HG02763 (cell line): ENCODE data around the gene POLDIP3.
"Not testable (repeated sequence)": the region's sequence is repeated elsewhere in the genome, so short reads cannot be mapped to it uniquely, and the experiment has no call there.

Experiments used
- ATAC-seq: cut with Tn5 transposase; IDR thresholded peaks from one replicate; pipeline ENCODE4 v1.9.1; 2021; ENCODE audit warnings: mild to moderate bottlenecking, moderate library complexity; ENCODE audit not compliant: unreplicated experiment

POLDIP3 gene

DNA sequence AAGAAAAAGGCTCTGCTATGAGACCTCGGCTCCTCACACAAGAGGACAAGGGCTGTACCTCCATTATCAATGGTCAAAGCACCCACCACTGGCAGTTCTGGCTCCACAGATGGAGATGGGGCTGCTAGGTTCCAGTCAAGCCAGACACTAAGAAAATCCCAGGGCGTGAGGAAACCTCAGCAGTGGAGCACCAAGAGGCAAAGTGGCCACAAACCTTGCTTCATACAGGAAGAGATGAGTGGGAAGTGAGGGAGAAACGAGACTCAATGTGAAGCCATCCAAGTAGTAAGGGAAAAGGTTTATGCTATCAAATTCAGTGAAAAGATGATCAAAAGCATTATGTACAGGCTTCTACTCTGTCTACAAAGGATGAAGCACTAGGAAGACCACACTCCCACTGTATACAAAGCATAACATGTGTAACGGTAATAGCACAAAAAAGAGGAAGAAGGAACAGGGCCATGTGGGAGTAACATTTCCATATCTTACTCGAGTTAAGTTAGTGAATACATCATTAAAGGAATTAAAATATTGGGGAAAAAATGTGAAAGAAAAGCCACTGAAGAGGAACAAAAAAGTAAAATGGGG is 27.0 kb downstream of the POLDIP3 start:
- no peak for ATAC-seq

DNA sequence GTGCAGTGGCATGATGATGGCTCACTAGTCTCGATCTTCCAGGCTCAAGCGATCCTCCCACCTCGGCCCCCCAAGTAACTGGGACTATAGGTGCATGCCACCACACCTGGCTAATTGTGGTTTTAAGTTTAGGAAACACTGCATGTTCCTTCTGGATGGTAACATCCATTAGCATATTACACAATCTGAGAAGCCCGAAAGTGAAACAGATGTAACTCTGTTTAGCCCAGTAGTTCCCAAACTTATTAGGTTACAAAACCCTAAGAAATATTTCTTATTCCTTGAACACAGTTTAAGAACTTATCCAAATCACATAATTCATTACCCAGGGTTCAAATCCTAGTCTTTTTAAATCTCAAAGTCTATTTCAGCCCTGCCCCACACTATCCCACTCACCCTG is 28.3 kb downstream of the POLDIP3 start:
- ATAC-seq: no peak

DNA sequence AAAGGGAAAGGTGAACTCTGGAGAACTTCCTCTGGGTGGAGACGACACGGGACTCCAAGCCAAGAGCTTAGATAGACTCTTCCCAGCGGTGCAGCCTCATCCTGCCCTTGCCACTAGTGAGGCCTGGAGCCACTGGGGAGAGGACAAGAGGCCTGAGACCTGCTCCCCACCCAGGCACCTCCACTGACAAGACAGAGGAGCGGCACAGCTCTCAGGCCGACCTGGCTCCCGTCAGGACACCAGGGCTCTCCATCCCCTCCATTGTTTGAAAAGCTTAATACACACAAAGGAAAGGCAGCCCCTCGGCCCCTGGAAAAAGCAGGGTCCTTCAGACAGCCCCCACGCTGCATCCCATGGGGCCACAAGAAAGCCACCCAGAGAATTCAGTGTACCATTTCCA is 29.6 kb downstream of the POLDIP3 start:
- ATAC-seq: no peak

DNA sequence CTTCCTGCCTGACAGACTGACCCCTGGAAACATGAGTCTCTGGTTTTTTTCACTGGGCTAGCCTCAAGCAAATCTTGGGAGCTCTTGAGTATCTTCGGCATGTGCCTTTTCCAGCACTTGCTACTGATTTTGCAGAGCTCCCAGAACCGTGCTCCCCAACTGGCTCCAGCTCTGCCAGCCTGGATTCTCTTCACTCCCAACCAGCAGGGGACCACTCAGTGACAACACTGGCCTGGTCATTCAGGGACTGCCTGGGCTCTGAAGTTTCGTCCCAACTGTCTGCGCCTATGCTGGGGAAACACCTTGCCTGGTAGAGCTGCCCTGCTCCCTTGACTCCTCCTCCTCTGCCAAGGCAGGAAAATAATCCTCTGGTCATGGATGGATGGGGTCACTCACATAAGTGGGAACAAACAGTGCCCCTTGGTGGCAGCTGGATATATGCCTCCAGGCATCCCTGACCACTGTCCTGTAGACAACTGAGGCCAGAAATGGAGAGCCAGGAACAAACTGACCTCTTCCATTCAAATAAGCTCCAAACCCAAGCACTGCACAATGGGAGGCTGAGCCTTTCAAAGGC is 30.2 kb downstream of the POLDIP3 start:
- no peak for ATAC-seq

DNA sequence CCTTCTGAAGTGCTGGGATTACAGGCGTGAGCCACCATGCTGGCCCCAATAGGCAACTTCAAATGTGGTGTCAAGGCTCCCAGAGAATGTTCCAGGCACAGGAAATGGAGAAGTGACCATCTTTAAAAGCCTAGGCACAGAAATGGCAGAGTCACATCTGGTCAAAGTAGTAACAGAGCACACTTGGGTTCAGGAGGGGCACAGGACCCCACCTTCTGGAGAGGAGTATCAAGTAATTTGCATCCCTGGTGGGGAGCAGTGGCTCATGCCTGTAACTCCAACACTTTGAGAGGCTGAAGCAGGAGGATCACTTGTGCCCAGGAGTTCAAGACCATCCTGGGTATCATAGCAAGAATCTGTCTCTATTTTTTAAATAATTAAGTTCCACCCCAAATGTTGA is 31.7 kb downstream of the POLDIP3 start:
- ATAC-seq: no peak

DNA sequence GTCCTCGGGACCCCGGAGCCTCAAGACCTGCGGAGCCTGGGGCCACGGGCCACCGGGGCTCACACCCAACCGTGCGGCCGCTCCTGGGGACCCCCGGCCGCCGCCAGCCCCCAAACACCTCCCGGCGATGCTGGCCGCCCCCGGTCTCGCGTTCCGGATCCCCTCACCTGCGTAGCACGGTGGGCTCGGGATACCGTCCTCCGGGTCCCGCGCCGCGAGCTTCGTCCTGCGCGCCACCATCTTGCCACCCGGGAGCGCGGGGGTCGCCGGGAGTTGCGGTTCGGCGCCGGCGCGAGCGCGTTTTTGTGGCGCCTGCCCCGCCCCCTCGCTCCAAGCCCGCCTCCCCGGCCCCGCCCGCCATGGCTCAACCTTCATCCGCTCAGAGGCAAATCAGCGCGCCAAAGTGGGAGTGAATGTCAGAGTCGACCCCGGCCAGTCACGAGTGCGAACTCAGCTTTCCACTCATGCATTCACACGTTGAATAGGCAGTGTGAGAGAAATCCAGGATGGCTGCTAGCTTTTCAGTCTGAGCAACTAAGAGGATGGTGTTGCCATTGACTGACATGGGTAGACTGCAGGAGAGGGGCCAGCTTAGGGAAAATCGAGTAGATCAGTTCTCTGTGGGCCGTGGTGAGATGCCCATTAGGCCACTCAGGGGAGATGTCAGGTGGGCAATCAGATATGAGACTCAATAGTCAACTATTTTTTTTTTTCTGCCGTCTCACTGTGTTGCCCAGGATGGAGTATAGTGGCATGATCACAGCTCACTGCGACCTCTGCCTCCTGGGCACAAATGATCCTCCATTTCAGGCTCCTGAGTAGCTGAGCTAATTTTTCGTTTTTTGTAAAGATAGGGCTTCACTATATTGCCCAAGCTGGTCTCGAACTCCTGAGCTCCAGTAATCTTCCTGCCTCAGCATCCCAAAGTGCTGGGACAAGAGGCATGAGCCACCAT is 32.6 kb downstream of the POLDIP3 start:
- ATAC-seq: peak; percentile 64

DNA sequence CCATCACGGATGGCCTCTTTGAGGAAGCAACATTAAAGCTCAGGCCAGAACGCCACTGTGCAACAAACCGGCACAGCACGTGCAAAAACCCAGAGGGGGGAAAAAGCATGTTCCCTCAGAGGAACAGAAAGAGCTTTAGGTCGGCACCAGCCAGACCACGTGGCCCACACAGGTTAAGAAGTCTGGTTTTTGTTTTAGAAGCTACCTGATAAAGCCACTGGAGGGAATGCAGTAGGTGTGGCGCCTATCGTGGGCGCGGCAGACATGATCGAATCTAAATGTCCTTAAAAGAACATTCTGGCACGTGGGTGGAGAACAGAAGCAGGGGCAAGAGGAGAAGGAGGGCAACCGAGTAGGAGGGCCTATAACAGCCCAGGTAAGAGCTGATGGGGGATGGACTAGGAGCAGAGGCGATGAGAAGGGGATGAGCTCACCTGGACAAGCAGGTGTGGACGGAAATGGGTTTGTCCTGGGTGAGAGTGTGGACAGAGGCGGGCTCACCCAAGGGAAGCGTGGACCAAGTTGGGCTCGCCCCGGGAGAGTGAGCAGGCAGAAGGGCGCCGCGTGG is 33.4 kb downstream of the POLDIP3 start:
- not testable (repeated sequence) for ATAC-seq

DNA sequence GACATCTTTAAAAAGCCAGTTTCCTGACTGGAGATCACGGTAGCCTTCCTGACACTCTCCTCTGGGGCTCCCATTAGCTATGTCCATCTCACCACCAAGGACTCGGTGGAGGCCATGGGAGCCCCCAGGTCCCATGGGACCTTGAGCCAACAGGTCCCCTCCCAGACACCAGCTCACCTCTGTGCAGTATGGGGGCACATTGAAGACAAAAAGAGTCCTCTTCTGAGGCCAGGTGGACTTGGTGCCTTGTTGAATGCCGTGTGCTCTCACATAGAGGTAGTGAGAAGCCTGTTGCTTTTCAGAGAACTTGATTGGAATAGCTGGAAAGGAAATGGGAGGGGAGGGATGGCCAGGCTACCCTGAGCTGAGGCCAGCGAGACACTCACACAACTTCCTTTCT is 34.6 kb downstream of the POLDIP3 start:
- ATAC-seq: not testable (repeated sequence)

DNA sequence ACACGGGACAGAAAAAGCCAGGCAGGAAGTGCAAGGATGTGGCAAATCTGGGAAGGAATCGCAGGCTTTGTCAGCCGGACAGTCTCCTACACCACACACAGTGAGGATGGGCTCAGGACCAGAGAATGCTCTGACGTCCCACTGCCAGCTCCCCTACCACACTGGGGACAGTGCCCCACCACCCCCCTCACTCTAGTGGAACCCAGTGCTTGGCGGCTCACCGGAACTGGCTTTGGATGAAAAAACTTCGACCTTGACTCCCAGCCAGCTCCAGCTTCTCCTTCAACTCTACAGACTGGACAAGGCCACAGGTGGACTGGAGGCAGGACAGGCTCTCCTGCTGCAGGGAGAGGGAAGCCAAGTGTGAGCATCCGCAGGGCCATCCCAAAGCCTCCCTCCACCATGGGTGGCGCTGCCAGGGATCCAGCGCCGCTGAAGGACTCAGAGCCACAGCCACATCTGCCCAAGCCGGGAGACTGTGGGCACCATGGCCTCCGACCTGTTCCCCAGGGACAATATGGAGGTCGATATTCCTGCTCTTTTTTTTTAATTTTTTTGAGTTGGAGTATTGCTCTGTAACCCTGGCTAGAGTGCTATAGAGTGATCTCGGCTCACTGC is 37.0 kb downstream of the POLDIP3 start:
- no peak for ATAC-seq

DNA sequence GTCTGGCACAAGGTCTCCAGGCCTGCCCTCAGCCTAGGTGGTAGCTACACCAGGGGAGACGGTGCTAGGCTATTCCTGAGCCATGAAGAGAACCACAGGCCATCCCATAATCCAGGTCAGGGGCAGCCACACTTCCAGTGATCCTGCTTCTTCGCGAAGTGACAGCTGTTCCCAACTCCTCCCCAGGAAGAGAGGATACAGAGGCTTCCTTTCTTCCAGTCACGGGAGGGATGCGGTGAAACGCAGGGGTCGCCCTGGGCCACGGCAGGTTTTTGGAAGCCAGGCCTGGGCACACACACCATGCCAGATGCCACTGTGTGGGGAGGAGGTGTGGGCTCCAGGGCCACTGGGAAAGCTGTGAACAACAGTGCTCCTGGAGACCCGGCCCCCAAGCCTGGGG is 37.5 kb downstream of the POLDIP3 start:
- ATAC-seq: not testable (repeated sequence)

DNA sequence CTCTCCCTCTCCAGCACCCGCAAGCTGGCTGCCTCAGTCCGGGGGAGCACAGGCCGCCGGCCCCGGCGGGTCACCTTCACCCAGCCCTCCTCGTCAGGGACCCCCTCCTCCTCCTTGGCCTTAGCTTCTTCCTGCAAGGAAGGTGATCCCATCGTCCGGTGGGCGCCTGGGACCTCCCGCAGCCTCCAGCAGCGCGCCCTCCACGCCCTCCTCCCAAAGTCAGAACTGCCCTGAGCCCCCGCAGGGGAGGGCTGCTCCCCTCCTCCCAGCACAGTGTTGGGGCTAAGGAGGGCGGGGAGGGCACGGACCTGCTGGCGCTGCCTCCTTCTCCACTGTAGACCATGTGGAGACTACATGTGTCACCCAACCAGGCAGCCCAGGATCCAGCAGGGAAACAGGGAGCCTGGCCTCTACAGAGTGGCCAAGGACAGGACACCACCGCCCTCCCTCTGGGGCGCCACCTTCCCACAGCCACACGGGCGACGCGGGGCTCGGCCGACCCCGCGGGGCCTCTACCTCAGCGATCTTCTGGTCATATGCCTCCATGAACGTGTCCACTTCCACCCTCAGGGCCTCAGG is 38.6 kb downstream of the POLDIP3 start:
- not testable (repeated sequence) for ATAC-seq

DNA sequence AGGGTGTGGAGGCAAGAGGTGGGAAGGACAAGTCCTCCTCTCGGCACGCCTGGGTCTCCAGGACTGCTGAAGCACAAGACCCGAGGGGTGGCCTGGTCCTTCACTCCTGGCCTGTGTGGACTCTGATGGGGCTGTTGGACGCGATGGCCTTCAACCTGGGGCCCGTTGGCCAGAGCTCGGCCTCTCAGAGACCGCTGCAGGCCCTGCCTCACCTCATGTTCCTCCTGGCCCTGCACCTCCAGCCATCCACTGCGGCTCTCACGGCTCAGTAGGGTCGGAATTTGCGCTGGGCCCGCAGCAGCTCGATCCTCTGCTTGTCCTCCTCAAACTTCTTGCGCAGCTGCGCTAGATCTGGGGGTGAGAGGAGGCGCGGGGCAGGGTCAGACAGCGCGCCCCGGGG is 40.2 kb downstream of the POLDIP3 start:
- not testable (repeated sequence) for ATAC-seq

DNA sequence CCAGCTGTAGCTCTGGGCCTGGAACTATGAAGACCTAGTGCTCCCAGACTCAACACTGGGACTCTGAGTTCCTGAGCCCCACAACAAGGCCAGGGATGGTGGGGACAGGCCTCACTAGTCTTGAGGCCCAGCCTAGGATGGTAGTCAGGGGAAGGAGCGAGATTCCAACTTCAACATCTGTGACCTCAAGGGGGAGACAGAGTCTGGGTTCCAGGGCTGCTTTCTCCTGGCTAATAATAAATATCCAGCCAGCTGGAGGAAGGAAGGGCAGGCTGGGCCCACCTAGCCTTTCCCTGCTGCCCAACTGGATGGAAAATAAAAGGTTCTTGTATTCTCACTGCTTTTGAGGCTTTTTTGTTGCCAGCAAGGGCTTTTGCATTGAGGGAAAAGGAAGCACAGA is 40.6 kb downstream of the POLDIP3 start:
- ATAC-seq: not testable (repeated sequence)

DNA sequence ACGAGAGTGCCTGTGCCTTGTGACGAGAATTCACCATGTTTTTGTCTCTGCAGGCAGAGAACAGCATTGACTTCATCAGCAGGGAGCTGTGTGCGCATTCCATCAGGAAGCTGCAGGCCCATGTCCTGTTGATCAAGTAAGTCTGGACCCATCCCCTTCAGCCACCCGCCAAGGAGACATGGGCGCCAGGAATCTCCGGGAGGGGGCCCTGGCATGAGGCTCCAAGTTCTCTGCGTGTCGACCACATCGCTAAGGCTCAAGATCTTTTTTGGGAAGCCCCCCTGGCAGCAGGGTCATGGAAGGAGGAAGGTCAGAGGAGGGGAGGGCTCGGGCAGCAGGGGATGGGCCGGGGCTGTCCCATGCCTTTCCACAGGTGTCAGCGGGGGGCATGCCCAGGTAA is 43.6 kb downstream of the POLDIP3 start:
- not testable (repeated sequence) for ATAC-seq

DNA sequence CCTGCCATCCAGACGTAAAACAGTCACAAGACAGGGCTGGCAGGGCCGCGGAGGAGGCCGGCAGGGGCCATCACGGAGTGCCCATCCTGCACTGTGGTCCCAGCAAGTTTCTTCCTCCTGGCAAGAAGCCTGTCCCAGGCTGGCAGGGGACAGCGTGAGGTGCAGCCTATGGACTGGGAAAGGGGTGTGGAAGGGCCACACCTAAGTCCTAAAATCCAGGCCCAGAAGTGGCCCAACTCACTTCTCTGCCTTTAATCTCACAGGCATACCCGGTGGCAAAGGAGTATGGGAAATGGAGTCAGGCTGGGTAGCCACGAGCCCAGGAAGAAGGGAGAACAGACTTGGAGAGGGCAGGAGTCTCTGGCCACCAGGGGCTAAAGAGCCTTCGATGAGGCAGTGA is 44.1 kb downstream of the POLDIP3 start:
- not testable (repeated sequence) for ATAC-seq

DNA sequence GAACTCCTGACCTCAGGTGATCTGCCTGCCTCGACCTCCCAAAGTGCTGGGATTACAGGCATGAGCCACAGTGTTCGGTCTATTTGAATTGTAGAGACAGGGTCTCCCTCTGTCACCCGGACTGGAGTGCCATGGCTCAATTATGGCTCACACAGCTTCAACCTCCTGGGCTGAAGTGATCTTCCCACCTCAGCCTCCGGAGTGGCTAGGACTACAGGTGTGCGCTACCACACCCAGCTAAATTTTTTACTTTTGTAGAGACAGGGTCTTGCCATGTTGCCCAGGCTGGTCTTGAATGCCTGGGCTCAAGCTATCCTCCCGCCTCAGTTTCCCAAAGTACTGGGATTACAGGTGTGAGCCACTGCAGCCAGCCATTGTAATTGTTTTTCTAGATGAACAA is 46.7 kb downstream of the POLDIP3 start:
- ATAC-seq: not testable (repeated sequence)

DNA sequence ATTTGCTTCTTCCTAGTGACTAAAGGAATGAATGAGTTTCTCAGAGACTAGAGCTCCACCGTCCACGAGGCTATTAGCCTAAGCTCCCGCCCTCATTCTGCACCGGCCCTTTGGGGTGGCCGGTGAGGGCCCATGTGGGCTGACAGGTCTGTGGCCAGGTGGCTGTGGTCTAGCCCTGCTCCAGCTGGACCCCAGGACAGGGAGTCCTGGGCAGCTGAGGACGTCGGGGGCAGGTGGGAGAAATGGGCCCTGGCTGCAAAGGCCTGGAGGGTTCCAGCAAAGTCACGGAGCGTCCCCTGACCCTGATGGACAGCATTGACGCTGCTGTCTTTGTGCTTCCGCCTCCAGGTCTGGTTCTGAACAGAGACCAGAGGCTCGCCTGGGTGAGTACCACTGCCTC is 48.7 kb downstream of the POLDIP3 start:
- no peak for ATAC-seq

DNA sequence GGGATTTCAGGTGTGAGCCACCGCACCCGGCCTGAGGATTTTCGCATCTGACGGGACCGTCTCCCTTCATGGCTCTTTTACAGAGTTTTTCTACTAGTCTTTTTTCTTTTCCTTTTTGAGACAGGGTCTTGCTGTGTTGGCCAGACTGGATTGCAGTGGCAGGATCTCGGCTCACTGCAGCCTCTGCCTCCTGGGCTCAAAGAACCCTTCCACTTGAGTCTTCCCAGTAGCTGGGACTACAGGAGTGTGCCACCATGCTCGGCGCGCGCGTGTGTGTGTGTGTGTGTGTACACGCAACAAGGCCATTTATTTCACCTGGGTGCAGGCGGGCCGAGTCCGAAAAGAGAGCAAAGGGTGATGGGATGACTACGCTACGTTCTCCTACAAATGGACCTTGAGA is 50.0 kb downstream of the POLDIP3 start:
- no peak for ATAC-seq

DNA sequence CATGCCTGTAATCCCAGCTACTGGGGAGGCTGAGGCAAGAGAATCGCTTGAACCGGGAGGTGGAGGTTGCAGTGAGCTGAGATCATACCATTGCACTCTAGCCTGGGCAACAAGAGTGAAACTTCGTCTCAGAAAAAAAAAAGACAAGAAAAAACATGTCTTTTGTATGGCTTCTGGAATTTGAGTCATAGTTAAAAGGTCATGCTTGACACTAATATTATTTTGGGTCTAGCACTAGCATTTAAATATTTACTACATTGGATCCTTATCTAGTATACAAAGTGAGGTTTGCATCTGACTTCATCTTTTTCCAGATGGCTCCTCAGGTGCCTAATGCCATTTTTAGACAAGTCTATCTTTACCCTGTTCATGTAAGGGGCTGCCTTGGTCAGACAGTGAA is 50.7 kb downstream of the POLDIP3 start:
- not testable (repeated sequence) for ATAC-seq

DNA sequence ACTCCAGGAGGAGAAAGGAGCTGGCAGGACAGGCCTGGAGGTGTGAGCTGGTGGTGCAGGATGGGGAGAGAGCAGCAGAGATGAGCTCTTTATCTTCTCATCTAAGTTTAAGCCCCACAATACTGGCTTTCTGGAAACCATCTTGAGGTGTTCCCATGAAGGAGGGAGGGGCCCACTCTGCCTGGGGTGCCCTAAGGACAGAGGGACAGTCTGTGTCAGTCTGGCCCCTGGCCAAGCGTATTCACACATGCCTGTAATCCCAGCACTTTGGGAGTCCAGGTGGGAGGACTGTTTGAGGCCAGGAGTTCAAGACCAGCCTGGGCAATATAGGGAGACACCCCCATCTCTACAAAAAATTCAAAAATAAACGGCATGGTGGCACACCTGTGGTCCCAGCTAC is 52.0 kb downstream of the POLDIP3 start:
- ATAC-seq: no peak

DNA sequence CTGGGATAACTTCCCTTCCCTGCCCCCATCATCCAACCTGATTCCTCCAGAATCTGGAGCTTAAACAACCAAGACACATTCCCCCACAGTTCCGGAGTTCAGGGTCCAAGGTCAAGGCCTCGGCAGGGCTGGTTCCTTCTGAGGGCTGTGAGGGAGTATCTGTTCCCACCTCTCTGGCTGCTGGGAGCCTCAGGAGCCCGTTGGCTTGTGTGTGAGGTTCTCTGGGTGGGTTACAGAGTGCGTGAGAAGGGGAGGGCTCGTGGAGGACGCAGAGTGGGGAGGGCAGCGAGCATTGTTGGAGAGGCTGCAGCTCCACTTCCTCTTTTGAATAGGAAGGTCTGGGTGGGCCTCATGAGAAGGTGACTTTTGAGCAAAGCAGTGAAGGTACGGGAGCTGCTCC is 52.4 kb downstream of the POLDIP3 start:
- ATAC-seq: no peak
